Left renal pelvis (tissue), 4 donors: ENCODE results near the gene UHRF2. TPM values are rescaled to one million over a fixed set of nuclear protein-coding genes. Genes with fewer than 3 reads are reported as not detected.

Experiments
- DNase-seq, 4 donors: peaks; one replicate each; pipeline ENCODE4 v3.0.0-alpha.2; 2013; ENCODE audit warnings: low read depth in 4 of 4, low spot score in 3 of 4
- polyA plus RNA-seq, 4 donors: library from polyadenylated mRNA; unstranded; fragments of 120-200 nt; gene quantifications; one replicate each; pipeline ENCODE4 v1.2.1, GENCODE V29; 2013; ENCODE audit not compliant: insufficient read length in 4 of 4

Gene UHRF2
- polyA plus RNA-seq, 4 donors = 58.3 to 75.4 (median 71.8) TPM

DNA sequence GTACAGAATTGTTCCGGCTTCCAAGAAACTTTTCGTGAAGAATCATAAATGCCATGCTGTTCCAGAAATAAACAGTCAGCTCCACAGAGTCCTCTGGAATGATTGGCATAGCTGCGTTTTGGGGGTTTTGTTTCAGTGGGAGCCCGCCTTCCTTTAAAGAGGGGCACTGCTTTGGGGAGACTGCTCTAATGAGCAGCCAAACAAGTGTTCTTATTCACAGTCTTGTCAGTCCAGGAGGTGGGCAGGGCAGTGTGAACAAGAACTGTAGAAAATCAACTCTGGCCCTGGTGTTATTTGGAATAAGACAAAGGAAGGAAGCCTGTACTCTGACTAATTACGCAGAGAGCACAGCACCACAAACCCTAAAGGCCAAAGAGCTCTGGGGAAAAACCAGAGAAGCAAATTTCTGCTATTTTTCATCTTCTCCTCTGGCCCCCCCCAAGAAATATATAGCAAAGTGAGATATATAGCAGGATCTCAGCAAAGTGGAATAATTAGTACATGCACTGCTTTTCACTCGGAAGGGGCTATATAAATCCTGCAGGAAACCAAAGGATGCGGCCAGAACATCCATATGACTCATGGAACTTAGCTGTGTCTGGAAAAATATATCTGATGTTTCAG, 139.6 kb downstream of the UHRF2 start:
- DNase-seq = no peak

DNA sequence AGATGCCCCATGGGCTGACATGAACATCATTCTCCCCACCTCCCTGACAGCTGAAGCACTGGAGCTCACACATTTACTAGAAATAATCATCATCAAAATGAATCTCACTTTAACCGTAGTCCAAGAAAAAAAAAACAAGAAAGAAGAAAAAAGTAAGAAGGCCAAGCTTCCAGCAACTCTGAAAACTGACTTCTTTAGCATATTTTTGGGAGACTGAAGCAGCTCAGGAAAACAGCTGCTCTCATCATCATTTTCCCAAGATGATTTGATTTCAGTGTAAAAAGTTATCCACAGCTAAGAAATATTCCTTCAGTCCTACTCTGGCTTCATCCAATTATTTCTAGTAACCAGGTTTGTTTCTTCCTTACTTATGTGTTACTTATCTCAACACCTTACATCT, 140.9 kb downstream of the UHRF2 start:
- no peak for DNase-seq

Other genes with a start within 250 kb of the UHRF2 start
- 10 to 100 TPM in 3 of 4 donors, 1 to 10 TPM in 1; 6.7 to 47.0 (median 16.4) TPM for gene IL33, start 197.4 kb upstream of the UHRF2 start, polyA plus RNA-seq
- not detected for gene TPD52L3, start 84.8 kb upstream of the UHRF2 start, polyA plus RNA-seq
- gene GLDC, start 232.5 kb downstream of the UHRF2 start, polyA plus RNA-seq = 10 to 100 TPM in 3 of 4 donors, 1 to 10 TPM in 1; 1.5 to 23.6 (median 19.8) TPM